ENCODE results near the gene PDYN. TPM values are rescaled to one million over a fixed set of nuclear protein-coding genes. Genes with fewer than 3 reads are reported as not detected.

Gene PDYN
- total and polyA plus RNA-seq, 4 donors: not detected

GRCh38 chr20:1973601-1974440, 20.0 kb downstream of the PDYN start:
- DNase-seq (no peak), ATAC-seq (ENCODE audit: insufficient read depth, low FRiP score) (no peak)
- Histone ChIP-seq H3K9ac (ENCODE audit: insufficient read depth in 1 of 2, low read length in 2 of 2) (no peak overlapping the region), H3K36me3 (ENCODE audit: control insufficient read depth in 4 of 4, insufficient read depth in 4 of 4, low read length in 4 of 4) (no peaks in the 10 kb centered on the region), H3K4me1 (ENCODE audit: control insufficient read depth in 5 of 5, insufficient read depth in 5 of 5, low read length in 5 of 5) (no peaks in the 10 kb centered on the region), H3K27ac (ENCODE audit: low read depth in 1 of 2, low read length in 1 of 2) (no peak overlapping the region), H3K4me3 (no peak overlapping the region), H3K9me3 (ENCODE audit: control insufficient read depth in 4 of 4, insufficient read depth in 3 of 4, low read length in 3 of 4) (no peaks in the 10 kb centered on the region), H3K27me3 (ENCODE audit: control insufficient read depth in 3 of 3, insufficient read depth in 3 of 3, low read length in 2 of 3) (peaks cover 0 to 49% (median 8%) of the 10 kb centered on the region in 3 donors)
- 69 to 81% methylated on average over 15 of the region's 15 CpGs for WGBS, 2 donors
- TF ChIP-seq CTCF (IDR thresholded peaks at IDR 0.05; ENCODE audit: control extremely low read depth, extremely low read depth): no peak

GRCh38 chr20:1971893-1972586, 21.8 kb downstream of the PDYN start:
- Histone ChIP-seq H3K36me3 (ENCODE audit: control insufficient read depth in 4 of 4, insufficient read depth in 4 of 4, low read length in 4 of 4) (no peaks in the 10 kb centered on the region), H3K4me1 (ENCODE audit: control insufficient read depth in 5 of 5, insufficient read depth in 5 of 5, low read length in 5 of 5) (no peaks in the 10 kb centered on the region), H3K9me3 (ENCODE audit: control insufficient read depth in 4 of 4, insufficient read depth in 3 of 4, low read length in 3 of 4) (no peaks in the 10 kb centered on the region), H3K9ac (ENCODE audit: insufficient read depth in 1 of 2, low read length in 2 of 2) (no peak overlapping the region), H3K27me3 (ENCODE audit: control insufficient read depth in 3 of 3, insufficient read depth in 3 of 3, low read length in 2 of 3) (peaks cover 0 to 52% (median 8%) of the 10 kb centered on the region in 3 donors), H3K27ac (ENCODE audit: low read depth in 1 of 2, low read length in 1 of 2) (no peak overlapping the region), H3K4me3 (no peak overlapping the region)
- TF ChIP-seq CTCF (IDR thresholded peaks at IDR 0.05; ENCODE audit: control extremely low read depth, extremely low read depth): no peak
- 76 to 86% methylated on average over 5 of the region's 5 CpGs for WGBS, 2 donors
- no peak for DNase-seq
- ATAC-seq (ENCODE audit: insufficient read depth, low FRiP score): no peak

- no peak for ATAC-seq (ENCODE audit: insufficient read depth, low FRiP score)
- peaks cover 0 to 4% (median 0%) of the 10 kb centered on the region in 5 donors for H3K4me1 ChIP-seq (ENCODE audit: control insufficient read depth in 5 of 5, insufficient read depth in 5 of 5, low read length in 5 of 5)
- no peak for DNase-seq
- H3K9ac ChIP-seq (ENCODE audit: insufficient read depth in 1 of 2, low read length in 2 of 2): no peak overlapping the region
- no peak overlapping the region for H3K27ac ChIP-seq (ENCODE audit: low read depth in 1 of 2, low read length in 1 of 2)
- H3K4me3 ChIP-seq: no peak overlapping the region
- WGBS, 2 donors: 68 to 90% methylated on average over 4 of the region's 4 CpGs
- no peaks in the 10 kb centered on the region for H3K36me3 ChIP-seq (ENCODE audit: control insufficient read depth in 4 of 4, insufficient read depth in 4 of 4, low read length in 4 of 4)
- H3K9me3 ChIP-seq (ENCODE audit: control insufficient read depth in 4 of 4, insufficient read depth in 3 of 4, low read length in 3 of 4): no peaks in the 10 kb centered on the region
- H3K27me3 ChIP-seq (ENCODE audit: control insufficient read depth in 3 of 3, insufficient read depth in 3 of 3, low read length in 2 of 3): peaks cover 0 to 50% (median 18%) of the 10 kb centered on the region in 3 donors
- TF ChIP-seq CTCF (IDR thresholded peaks at IDR 0.05; ENCODE audit: control extremely low read depth, extremely low read depth): no peak
Measured at GRCh38 chr20:1968964-1969363, 24.9 kb downstream of the PDYN start.
